HK-2 (cell line): ENCODE measurements around the gene MYO18B.

ENCODE experiments used
- DNase-seq: peaks from one replicate; pipeline ENCODE4 v3.0.0-alpha.2; 2018; ENCODE audit not compliant: unreplicated experiment

The MYO18B gene

GRCh38 chr22:25711491-25711890 lies 30.5 kb upstream of the MYO18B start:
- DNase-seq: no peak

DNA sequence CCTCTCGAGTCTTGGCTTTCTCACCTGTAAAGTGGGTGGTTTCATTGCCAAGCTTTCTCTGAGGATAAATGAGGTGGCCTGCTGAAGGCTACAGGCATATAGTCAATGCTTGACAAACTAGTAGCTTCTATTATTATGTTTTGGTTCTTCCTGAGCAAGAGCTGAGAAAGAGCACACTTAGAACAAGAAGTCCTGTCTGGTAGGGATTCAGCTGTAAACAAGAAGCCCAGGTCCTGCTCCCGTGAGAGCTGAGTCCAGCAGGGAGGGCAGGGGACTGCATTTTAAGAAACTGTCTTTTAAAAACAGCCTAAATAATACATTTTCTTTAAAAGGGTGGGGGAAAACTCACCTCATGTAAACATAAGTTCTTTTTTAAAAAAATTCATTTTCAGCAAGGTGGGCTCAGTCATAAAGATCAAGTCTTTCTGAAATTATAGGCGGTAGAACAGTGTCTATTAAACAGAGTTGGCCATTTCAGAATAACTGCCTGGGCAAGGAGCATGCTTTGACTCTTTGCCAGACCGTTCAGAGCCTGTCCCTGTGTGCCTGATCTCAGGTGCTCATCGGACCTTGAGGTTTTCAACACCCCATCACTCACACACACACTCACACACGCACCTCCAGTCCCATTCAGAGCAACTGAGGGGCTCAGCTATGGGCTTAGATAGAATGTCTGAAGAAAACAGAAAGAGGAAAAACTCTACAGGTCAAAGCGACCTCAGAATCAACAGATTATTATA lies 29.2 kb upstream of the MYO18B start:
- no peak for DNase-seq

- DNase-seq: no peak
Measured at GRCh38 chr22:25714070-25714469, 27.9 kb upstream of the MYO18B start.

- no peak for DNase-seq
Measured at GRCh38 chr22:25714739-25715138, 27.2 kb upstream of the MYO18B start.

DNA sequence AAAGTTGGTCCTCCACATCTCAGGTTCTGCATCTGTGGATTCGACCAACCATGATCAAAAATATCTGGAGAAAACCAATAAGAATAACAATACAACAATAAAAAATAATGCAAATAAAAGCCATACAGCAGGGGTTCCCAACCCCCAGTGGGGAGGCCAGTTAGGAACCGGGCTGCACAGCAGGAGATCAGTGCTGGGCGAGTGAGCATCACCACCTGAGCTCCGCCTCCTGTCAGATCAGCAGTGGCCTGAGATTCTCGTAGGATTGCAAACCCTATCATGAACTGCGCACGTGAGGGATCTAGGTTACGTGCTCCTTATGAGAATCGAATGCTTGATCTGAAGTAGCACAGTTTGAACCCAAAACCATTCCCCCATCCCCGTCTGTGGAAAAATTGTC lies 25.4 kb upstream of the MYO18B start:
- no peak for DNase-seq

GRCh38 chr22:25718135-25718840 lies 23.7 kb upstream of the MYO18B start:
- DNase-seq: no peak

DNA sequence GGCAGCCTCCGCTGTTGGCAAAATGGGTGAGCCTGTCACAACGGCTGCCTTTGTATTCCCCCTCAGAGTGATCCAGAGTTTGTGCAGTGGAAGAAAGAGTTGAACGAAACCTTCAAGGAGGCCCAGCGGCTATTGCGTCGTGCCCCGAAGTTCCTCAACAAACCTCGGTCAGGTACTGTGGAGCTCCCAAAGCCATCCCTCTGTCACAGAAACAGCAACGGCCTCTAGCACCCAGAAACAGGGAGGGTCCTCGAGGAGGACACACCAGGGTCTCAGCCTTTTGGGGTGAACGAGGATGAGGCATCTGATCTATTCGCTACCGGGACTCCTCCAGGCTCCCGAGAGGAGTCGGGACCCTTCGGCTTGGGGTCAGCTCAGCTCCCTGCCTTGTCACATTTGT lies 19.8 kb upstream of the MYO18B start:
- DNase-seq: no peak

DNA sequence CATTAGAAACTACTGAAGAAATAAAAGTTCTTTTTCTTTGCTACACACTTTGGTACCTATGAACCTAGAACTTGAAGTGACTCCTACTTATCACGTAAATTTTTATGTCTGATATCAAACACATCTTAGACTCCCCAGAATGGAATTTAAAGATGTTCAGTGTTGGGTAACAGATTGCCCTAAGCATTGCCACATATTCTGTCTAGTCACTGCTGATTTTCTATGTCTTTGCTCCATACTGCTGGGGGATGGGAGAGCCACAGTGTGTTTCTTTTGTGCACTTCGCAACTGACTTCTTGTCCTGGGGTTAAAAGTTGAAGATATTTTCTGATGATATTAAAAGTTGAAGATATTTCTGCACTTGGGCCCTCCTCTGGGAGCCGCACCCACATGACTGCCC lies 19.4 kb upstream of the MYO18B start:
- DNase-seq: no peak

DNA sequence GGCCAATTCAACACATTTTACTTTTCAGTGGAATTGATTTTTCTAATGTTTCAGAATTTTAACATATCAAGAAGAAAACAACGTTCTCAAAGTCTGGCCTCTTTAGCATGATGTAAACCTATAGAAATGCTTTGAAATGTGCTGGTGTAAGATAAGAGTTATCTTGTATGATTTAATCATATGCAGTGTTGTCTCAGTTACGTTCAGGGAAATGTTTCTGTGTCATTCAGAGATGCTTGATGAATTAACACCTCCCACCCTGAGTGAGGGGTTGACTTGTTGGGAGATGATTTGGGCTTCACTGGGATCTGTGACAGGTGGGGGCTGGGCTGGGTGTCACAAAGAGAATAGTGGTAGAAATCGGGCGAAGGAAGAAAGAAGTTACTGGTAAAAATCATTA lies 15.7 kb upstream of the MYO18B start:
- no peak for DNase-seq

- DNase-seq: no peak
Measured at GRCh38 chr22:25728071-25728470, 13.9 kb upstream of the MYO18B start.

GRCh38 chr22:25729016-25729995 lies 12.7 kb upstream of the MYO18B start:
- DNase-seq: no peak

GRCh38 chr22:25735650-25736049 lies 6.3 kb upstream of the MYO18B start:
- DNase-seq: no peak

- DNase-seq: no peak
Measured at GRCh38 chr22:25736378-25737011, 5.5 kb upstream of the MYO18B start.

DNA sequence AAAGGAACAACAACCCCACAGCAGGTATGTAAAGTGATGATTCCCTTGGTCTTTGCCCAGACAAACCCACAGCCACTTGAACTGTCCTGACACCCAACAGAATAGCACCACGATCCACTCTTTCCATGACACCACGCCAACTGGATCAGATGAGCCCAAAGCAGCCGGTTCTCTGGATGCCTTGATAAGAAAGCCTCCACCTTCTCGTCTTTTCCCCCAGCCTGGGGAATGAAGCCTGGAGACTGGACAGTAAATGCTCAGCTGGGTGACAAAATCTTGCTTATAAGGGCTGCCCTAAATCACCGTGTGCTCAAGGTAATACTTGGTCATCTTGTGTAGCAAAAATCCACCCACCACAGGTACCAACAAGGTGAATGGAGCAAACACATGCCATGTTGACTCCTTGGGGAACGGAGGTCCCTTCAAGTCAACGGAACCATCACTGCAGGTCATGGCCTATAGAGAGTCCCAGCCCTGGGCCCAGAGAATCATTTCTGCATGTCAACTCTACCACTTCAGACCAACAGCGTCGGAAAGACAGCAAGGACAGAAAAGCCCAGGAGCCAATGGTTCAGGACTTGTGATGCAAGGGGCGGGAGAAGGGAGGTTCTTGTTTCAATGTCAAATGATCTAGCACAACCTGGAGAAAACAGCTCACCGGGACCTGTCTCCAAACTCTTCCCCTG lies 2.2 kb upstream of the MYO18B start:
- DNase-seq: no peak

GRCh38 chr22:25742918-25743708 lies 1.1 kb downstream of the MYO18B start:
- DNase-seq: no peak

- DNase-seq: no peak
Measured at GRCh38 chr22:25744694-25745093, 2.7 kb downstream of the MYO18B start.

- DNase-seq: no peak
Measured at GRCh38 chr22:25745341-25746011, 3.5 kb downstream of the MYO18B start.

- no peak for DNase-seq
Measured at GRCh38 chr22:25746012-25746373, 4.0 kb downstream of the MYO18B start.

GRCh38 chr22:25747245-25747944 lies 5.4 kb downstream of the MYO18B start:
- DNase-seq: peak; percentile 55
